H1 (cell line): ENCODE data around the gene RASA1.

ENCODE experiments used
- ASH2L ChIP-seq: fragments of 200-600, 300-600 bp; sonication (generic); IDR thresholded peaks from one replicate; pipeline ENCODE4 v1.7.1; 2017; ENCODE audit warnings: low read length
- EZH2 ChIP-seq: fragments of 200-600 bp; sonication (generic); IDR thresholded peaks from 2 replicates; pipeline ENCODE4 v1.7.1; 2012; ENCODE audit warnings: low read depth, mild to moderate bottlenecking, moderate library complexity, low read length, inconsistent platforms; ENCODE audit not compliant: severe bottlenecking
- JUND ChIP-seq: IDR thresholded peaks from 2 replicates; pipeline ENCODE4 v1.6.1; 2011; ENCODE audit warnings: mild to moderate bottlenecking, improper control_type of control experiment, low read length
- MAFK ChIP-seq: IDR thresholded peaks from 2 replicates; pipeline ENCODE4 v1.6.1; 2012; ENCODE audit warnings: low read depth, mild to moderate bottlenecking, improper control_type of control experiment, low read length
- RBBP5 ChIP-seq: IDR thresholded peaks from 2 replicates; pipeline ENCODE4 v1.7.1; 2012; ENCODE audit warnings: low read depth, mild to moderate bottlenecking, inconsistent platforms, low read length, moderate library complexity, borderline replicate concordance
- RXRA ChIP-seq: IDR thresholded peaks from 2 replicates; pipeline ENCODE4 v1.6.1; 2011; ENCODE audit warnings: low read depth, mild to moderate bottlenecking, low read length, moderate library complexity; ENCODE audit not compliant: insufficient read depth
- SP2 ChIP-seq: IDR thresholded peaks from 2 replicates; pipeline ENCODE4 v1.6.1; 2012; ENCODE audit warnings: mild to moderate bottlenecking, low read length, inconsistent platforms

DNA sequence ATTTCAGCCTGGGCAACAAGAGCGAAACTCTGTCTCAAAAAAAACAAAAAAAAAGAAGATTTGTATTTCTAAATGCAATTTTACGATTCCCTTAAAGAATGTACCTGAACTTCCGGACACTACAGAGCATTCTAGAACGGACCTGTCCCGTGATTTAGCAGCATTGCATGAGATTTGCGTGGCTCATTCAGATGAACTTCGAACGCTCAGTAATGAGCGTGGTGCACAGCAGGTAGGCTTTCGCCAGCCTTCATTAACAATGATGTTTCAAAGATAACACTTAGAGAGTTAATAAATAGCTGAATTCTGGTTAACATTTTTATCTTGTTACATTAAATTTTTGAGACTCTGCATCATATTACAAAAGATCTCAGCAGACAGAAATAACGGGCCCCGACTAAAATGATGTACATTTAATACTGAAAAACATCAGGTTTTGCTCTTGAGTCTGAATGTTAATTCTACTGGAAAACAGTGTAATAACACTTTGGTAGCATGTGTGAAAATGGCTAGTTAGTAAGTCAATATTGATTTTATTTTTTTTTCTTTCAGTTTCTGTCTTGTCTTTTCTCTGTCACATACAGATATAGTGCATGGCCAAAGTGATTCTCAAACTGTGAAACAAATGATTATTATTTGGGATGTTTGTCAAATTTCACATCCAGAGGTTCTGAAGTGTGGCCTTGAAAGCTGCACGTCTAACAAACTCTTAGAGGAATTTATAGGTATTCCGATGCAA, 121.8 kb downstream of the RASA1 start:
- TF ChIP-seq ASH2L (no peak), EZH2 (no peak), SP2 (no peak), RXRA (no peak), MAFK (no peak), RBBP5 (no peak), JUND (no peak)
